AML-193 (cell line): ENCODE data around the gene ARHGEF39.
"Not testable (repeated sequence)": the region's sequence is repeated elsewhere in the genome, so short reads cannot be mapped to it uniquely, and the experiment has no call there.

Source experiments
- DNase-seq, 2 experiments: peaks; one replicate each; lab custom pipeline; 2025; lab: John Stamatoyannopoulos, UW

Gene ARHGEF39

GRCh38 chr9:35650341-35651158 is 14.4 kb downstream of the ARHGEF39 start, which contains the start of gene SIT1:
TSS of gene SIT1 (minus strand) at chr9:35650931. CDS start at chr9:35650853, 78 bp downstream.
- no peak for DNase-seq

- DNase-seq, result no peak
These were observed 15.3 kb downstream of the ARHGEF39 start for GRCh38 chr9:35649431-35650340.

- DNase-seq, result peak; percentile 74 to 81
These were observed 18.3 kb downstream of the ARHGEF39 start for GRCh38 chr9:35646533-35647265.

GRCh38 chr9:35646153-35646532 is 18.9 kb downstream of the ARHGEF39 start:
- DNase-seq, result peak in 1 of 2 experiments; percentile 18

- DNase-seq, result not testable (repeated sequence)
These were observed 19.3 kb downstream of the ARHGEF39 start for GRCh38 chr9:35645736-35646135.

- DNase-seq, result no peak
These were observed 21.9 kb downstream of the ARHGEF39 start for GRCh38 chr9:35643046-35643445.

GRCh38 chr9:35641478-35641877 is 23.5 kb downstream of the ARHGEF39 start:
- DNase-seq, result not testable (repeated sequence)

- DNase-seq, result not testable (repeated sequence)
These were observed 24.6 kb downstream of the ARHGEF39 start for GRCh38 chr9:35640431-35640830.

GRCh38 chr9:35639631-35640030 is 25.4 kb downstream of the ARHGEF39 start:
- no peak for DNase-seq

- not testable (repeated sequence) for DNase-seq
These were observed 25.8 kb downstream of the ARHGEF39 start for GRCh38 chr9:35639225-35639624.

GRCh38 chr9:35638751-35639150 is 26.2 kb downstream of the ARHGEF39 start:
- not testable (repeated sequence) for DNase-seq

GRCh38 chr9:35637427-35637955 is 27.5 kb downstream of the ARHGEF39 start:
- not testable (repeated sequence) for DNase-seq

- not testable (repeated sequence) for DNase-seq
These were observed 28.1 kb downstream of the ARHGEF39 start for GRCh38 chr9:35636877-35637246.

- DNase-seq, result no peak
These were observed 28.7 kb downstream of the ARHGEF39 start for GRCh38 chr9:35636135-35636876.

- DNase-seq, result no peak
These were observed 29.3 kb downstream of the ARHGEF39 start for GRCh38 chr9:35635730-35636129.

- no peak for DNase-seq
These were observed 35.4 kb downstream of the ARHGEF39 start for GRCh38 chr9:35629597-35629996.

- DNase-seq, result no peak
These were observed 36.5 kb downstream of the ARHGEF39 start for GRCh38 chr9:35628389-35628991.

GRCh38 chr9:35627575-35627974 is 37.4 kb downstream of the ARHGEF39 start:
- DNase-seq, result no peak

GRCh38 chr9:35619800-35620158 is 45.2 kb downstream of the ARHGEF39 start:
- DNase-seq, result no peak
